D341Med (cell line): Measurements from ENCODE around the gene SLC35F1.
"Not testable (repeated sequence)": the region's sequence is repeated elsewhere in the genome, so short reads cannot be mapped to it uniquely, and the experiment has no call there.

Experiments used
- DNase-seq: peaks from one replicate; pipeline ENCODE4 v3.0.0; 2012; ENCODE audit warnings: low spot score

The SLC35F1 gene

DNA sequence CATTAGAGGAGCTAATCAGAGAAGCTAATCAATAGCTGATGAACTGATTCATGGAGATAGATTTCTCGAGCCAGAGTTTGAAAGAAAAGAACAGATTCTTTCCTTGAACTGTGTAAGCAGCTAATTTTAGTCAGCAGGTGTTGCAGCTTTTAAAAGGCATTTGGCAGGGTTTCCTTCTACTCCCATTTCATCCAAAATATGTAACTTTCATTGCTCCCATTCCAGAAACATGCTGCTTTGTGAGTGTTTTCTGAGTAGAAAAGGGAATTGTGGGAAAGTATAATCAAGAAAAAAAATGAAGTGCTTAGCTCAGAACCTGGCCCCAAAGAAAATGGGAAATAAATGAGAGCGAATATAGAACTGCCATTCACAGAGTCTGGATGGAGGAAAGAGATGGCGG is 20.8 kb downstream of the SLC35F1 start:
- DNase-seq, result no peak

DNA sequence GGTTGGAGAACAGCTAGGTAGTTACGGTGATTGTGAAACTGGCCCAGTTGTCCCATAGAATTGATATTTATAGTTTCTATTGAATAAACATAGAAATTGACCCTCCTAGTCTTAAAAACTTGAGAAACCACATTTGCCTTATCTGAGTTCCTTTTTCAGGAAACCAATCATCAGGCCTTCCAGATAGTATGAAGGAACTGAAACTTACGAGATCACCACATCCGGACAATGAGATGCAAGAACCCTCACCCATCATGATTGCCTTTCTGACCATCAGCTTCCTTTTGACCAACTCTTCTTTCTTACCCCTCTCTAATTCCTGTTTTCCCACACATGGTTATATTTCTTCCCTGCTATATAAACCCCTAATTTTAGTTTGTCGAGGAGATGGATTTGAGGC is 21.8 kb downstream of the SLC35F1 start:
- DNase-seq, result no peak

DNA sequence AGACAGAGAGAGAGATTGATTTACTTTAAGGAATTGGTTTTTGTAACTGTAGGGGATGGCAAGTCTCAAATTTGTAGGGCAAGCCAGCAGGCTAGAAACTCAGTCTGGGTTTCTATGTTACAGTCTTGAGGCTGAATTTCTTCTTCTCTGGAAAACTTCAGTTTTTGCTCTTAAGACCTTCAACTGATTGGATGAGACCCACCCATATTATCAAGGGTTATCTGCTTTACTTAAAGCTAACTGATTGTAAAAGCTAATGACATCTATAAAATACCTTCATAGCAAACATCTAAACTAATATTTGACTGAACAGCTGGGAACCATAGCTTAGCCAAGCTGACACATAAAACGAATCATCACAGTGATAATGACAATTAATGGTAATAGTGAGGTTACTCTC is 22.4 kb downstream of the SLC35F1 start:
- no peak for DNase-seq

DNA sequence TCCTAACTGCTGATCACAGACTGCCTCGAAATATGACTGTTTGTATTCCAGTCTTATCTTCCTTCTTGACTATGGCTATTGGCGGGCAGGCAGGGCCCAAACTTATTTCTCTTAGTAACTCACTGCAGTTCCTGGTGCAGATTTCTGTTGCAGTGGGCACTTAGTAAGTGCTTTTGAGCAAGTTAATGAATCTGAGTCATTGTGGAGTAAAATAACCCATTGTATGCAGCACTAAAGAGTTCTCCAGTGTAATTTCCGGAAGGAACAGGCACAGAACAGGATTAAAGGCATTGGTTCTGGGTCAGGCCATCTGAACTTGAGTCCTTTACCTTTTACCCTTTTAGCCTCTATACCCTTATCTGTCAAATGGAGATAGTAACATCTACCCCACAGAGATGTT is 23.6 kb downstream of the SLC35F1 start:
- DNase-seq, result no peak

DNA sequence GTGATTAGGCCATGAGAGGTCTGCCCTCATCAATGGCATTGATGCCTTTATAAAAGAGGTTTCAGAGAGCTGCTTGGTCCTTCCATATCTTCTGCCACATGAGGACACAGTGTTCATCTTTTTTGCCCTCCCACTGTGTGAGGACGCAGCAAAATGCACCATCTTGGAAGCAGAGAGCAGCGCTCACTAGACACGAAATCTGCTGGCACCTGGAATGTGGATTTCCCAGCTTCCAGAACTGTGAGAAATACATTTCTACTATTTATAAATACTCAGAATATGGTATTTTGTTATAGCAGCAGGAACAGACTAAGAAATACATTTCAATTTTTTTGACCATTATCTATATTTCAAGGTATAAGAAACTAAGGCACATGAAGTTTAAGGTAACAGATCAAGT is 24.9 kb downstream of the SLC35F1 start:
- DNase-seq, result no peak

DNA sequence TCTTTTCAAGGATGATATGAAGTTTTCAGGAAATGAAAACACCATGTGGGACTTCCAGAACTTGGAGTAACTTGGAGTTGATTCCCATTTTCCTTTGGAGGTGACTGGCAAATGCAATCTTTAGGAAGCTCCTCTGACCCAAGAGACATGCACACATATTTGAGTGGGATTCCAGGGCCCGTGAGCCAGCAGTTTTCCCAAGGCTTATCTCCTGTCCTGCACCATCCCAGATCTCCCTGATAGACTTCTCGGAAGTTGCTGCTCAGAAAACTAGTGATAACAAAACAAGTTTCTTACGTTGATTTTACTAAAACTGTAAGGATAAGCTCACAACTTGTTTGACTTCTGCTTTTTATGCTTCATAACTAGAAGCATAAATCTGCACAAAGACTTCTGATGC is 25.6 kb downstream of the SLC35F1 start:
- DNase-seq, result no peak

DNA sequence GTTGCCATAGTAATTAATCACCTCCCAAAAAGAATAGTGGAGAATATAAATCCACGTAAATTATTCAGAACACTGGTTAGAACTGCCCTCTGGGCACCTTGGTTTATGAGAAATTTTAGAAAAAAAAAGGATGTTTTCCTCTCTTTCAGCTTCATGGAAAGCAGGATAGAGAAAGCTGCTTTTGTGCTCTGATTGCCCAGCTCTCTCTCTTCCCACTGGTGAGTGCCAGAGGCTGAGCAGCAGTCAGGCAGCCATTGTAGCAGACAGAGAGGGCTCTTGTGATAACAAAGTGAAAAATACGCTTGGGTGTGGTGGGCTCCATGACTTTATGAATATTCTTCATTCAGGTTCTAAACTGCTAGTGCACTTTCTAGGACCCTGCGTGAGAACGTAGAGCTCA is 26.4 kb downstream of the SLC35F1 start:
- no peak for DNase-seq

DNA sequence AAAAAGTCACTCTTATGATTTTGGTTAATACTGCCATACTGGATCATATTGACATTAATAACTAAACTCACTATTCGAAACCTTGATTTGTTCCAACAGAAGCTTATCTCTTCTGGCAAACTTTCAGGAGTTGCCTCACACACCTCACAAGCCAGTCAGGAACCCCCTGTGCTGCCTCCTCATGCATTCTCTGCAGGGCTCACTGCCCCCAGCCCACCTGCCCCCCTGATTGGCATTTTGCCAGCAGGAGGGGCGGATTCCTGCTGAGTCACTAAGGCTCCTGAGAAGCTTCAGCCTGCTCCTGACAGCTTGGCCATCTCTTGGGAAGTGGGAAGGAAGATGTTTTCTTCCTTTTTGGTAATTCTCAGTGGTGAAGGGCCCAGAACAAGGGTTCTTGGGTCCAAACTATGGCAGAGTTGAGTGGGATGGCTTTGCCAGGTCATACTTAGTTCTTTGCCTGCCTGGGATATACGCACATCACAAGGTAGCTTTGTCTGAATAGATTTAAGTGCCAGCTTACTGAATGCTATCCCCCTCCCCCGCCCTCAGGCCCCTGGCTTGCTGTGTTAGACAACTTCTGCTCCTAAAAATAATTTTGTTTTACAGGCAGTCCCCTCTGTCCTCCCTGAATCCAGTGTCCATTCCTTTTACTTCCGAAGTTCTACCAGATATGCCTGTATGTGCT is 31.4 kb downstream of the SLC35F1 start:
- peak; percentile 31 for DNase-seq

DNA sequence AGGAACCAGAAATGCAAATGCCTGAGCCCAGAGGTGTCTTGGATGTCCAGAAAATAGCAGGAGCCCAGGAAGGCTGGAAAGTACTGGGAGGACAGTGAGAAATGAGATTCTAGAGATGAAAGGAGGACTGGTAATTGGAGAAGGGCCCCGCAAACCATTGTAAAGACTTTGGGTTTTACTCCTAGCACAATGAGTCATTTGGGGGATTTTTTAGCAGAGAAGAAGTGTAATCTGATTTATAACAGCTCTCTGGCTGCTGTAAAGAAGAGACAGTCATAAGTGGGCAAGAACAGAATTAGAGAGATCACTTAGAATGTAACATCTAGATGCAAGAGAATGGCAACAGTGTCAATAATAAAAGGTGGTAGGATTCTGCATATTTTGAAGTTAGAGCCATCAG is 40.2 kb downstream of the SLC35F1 start:
- DNase-seq, result no peak

DNA sequence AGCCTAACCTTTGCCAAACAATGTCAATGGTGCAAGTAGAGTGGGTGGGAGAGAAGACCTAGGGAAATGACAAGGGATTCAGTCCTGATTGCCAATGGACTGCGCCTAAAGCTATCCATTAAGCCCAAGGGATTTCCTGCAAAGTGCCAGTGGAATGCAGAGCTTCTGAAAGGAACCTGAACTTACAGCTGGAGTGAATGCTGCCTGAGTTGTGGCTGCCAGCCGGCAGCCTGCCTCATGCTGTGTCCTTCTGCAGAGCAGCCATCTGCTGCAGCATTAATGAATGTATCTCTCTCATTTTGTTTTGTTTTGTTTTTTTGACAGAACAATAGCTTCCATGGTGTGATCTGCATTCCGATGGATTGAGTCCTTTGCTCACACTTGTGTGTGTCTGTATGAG is 44.7 kb downstream of the SLC35F1 start:
- peak; percentile 29 for DNase-seq

DNA sequence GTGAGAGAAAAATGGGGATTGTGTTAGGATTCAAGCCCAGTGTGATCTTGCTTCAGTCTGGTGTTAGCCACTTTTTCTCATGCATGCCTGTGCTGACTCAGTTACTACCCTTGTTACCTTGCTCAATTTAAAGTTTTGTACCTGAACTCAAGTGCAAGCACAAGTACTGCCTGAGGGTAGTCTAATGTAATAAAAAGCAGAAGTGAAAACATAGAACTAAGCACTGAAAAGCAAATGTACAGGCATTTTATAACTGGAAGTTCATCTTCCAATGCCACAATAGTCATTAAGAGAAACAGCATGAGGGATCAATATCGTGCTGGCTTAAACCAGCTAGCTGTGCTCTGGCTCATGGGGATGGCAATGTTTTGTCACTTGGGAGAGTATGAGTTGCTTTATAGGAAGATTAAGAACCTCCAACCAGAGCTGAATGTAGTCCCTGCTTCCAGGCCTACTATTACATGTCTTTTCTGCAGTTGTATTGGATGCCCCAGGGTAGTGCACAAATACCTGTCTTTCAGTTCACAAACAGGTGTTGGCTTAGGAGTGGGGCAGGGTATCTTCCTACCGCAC is 48.7 kb downstream of the SLC35F1 start:
- DNase-seq, result no peak

DNA sequence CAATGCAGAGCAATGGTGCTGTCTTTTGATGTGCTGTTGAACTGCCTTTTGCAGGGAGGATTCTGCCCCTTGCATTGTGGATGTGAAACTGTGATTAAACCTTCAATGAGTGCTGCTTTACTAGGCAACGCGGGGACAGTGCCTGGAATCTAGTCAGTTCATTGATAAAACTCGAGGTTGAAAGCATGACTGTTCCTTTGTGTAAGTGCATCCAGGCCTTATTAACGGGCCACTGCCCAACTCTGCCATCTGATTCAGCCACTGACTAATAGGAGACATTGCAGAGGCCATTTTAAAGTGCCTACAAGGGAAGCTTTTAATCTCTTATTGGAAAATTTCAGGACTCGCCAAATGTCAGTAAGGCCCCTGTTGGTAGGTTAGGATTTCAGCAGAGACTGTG is 49.3 kb downstream of the SLC35F1 start:
- DNase-seq, result no peak

DNA sequence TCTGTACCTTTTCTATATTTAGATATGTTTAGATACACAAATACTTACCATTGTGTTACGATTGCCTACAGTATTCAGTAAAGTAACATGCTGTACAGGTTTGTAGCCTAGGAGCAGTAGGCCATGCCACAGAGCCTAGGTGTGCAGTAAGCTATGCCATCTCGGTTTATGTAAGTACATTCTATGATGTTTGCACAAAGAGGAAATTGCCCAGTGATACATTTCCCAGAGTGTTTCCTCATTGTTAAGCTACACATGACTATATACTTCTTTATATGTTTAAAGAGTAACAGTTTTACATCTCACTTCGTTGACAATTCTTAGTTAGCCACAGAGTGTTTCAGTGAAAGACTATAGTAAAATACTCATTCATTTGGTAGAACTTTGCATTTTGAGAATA is 51.5 kb downstream of the SLC35F1 start:
- no peak for DNase-seq

DNA sequence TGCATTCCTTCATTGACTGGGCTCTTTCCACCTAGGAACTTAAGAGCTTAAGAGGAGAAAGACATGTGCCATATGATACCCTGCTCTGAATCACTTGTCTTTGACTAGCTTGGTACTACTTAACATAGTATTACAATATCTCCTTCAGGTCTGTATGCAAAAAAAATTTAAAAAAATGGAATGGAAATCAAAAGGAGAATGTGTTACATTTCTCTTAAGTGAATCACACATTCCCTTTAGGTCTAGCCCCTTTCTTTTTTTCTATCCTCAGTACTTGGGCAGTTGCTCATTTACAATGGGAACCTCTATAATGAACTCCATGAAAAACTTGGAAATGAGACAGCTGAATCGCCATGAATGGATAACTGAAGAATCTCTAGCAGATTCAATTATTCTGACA is 53.8 kb downstream of the SLC35F1 start:
- DNase-seq, result no peak

DNA sequence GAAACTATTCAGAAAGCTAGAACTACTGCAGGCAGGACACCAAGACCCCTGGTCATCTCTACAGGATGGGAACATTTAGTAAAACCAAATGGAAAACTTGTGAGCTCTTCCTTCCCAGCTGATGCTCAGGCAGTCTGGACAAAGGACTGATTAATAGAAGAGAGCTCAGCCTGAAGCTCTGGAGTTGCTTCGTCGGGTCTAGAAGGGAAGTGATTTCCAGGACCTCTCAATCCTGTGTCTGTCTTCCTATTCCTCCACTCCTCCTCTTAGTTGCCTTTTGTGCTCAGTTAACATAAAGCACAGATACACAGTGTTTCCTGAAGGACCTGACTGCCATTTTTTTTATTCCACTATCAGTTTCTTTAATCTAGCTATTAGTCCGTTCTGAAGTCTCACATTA is 54.2 kb downstream of the SLC35F1 start:
- no peak for DNase-seq

DNA sequence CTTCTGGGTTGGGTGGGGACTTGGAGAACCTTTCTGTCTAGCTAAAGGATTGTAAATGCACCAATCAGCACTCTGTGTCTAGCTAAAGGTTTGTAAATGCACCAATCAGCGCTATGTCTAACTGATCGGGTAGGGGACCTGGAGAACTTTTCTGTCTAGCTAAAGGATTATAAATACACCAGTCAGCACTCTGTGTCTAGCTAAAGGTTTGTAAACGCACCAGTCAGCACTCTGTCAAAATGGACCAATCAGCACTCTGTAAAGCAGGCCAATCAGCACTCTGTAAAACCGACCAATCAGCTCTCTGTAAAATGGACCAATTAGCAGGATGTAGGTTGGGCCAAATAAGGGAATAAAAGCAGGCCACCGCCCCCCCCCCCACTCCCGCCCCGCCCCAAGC is 58.7 kb downstream of the SLC35F1 start:
- DNase-seq, result not testable (repeated sequence)

DNA sequence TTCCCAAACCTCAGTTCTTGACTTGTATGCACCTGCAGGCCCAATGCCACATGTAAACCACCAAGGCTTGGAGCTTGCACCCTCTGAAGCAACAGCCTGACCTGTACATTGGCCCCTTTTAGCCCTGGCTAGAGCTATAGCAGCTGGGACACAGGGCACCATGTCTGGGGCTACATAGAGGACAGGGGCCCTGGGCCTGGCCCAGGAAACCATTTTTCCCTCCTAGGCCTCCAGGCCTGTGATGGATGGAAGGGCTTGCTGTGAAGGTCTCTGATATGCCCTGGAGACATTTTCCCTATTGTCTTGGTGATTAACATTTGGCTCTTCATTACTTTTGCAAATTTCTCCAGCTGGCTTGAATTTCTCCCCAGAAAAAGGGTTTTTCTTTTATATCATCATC is 64.6 kb downstream of the SLC35F1 start:
- DNase-seq, result no peak

DNA sequence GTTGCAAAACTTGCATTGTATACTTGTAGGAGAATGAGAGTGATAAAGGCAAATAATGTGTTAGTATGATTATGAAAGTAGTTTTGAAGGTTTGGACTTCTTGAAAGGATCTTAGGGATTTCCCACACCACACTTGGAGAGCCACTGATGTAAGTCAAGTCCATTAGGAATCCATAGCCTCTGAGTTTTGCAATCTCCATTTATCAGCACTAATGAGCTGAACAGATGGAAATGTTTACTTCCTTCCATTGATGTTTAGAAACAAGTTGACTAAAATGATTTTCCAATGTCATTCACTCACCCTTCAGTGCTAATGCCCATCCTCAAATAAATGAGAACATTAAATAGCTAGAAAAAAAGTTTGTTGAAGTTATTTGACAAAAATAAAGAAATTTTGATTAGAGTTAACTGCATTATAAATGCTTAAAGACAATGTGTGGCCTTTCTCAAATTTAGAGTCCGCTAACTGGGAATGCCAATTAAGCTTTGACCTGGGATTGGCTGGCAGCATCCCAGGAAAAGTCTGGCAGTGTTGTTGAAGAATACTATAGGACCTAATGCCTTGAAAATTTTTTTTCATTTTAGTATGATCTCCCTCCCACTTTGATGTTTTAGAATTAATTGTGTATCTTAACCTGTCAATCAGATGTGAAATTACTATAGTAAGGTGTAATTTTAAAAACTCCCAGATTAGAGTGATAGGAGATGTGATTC is 68.0 kb downstream of the SLC35F1 start:
- no peak for DNase-seq

DNA sequence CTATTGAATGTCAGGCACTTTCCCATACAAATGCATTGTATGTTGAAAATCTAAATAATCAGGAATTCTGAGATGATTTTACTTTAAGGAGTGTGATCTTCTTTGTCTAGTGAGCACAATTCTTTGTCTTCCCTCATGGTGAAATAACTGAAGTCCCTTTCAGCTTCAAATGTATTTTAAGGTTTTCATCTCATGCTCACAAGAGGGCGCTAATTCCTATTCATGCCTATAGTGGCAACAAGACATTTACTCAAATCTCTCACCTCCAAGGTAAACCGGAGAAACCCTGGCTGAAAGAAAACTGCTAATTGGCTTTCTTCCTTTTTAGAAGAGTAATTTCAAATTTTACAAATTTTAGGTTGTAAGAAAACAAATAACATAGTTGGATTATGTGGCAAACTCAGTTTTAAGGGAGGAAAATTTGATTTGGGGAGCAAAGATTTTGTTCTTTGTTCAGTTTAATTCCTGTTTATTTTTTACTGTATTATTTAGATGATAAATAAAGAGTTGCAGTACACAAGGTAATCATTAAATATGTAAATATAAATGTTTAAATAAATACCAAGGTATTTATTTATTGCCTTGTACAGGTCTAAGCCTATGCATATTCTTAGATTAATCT is 69.1 kb downstream of the SLC35F1 start:
- DNase-seq, result peak; percentile 41

DNA sequence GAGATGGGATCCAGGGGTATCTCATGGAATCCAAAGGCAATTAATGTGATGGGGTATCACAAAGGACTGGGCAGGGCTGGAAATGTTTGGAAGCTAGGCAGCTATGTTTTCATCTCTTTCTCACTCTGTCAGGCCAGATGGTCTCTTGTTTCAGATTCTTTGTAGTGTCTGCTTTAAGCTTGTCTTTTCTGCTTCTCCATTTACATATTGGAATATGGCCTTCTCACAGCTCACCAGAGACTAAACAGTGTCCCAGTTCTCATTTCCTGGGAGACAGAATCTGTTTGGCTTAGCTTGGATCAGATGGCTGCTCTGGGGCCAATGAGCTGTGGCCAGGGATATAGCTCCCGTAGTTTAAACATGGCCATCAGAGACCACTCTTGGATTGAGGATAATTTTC is 78.9 kb downstream of the SLC35F1 start:
- no peak for DNase-seq

DNA sequence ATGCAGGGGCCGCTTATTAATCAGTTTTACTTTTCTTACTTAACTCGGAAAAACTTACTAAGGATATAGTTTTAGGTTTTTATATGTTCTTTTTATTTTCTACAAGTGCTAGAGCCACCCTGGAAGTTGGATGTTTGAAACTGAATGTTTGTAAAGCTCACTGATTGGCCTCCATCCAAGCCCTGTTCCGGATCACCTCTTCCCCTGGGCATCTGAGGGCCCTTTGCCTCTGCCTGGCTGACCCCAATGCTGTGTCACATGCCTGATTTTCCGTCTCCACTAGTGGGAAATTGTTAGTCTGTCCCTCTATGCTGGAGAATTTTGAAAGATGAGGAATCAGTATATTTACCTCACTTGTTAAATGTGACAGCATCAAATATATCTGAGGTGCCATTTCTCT is 79.3 kb downstream of the SLC35F1 start:
- no peak for DNase-seq

DNA sequence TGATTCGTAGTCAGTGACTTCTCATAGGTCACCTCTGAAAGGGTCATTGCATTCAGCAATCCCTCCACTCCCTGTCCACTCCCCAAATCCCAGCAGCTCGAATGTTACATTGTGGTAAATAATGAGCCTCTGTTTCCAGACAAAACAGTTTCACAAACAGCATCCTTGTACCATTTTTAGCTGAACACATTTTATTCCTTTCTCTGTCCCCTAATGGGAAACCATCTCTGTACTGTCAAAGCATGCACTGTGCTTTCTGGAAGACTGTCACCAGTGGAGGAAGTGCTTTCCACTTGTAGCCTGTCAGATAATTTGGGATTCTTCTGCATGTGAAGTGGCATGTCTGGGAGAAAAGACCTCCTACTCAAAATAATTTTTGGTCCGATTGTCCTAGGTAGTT is 82.0 kb downstream of the SLC35F1 start:
- no peak for DNase-seq

DNA sequence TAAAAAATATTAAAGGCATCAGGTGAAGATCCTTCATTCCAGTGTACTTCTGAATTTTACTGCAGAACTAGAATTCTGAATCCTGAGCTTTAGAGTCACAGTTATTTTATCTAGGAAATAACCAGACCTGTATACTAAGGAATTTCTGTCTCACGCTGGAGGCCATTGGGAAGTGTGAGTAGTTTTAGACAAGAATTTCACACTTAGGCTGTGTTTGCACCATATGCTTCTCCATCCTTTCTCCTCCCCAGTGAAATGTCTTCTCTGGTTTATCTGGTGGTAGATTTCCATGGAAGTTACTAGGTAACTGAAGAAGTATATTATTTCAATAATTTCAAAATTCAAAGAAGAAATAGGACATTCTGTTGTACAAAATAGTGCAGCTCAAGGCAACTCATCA is 83.1 kb downstream of the SLC35F1 start:
- DNase-seq, result no peak
